ENCODE measurements around the gene KCNJ3.

- TF ChIP-seq EZH2 (IDR thresholded peaks at IDR 0.05; ENCODE audit: insufficient read depth, poor library complexity, severe bottlenecking) (no peak), EZH2phosphoT487 (IDR thresholded peaks at IDR 0.05; ENCODE audit: insufficient read depth, low read depth) (no peak)
Observed at GRCh38 chr2:154664248-154664647, 34.2 kb upstream of the KCNJ3 start.
